Measurements from ENCODE around the gene ZMAT5.

- TF ChIP-seq CTCF (optimal IDR thresholded peaks at IDR 0.05 in 1 of 3, IDR thresholded peaks at IDR 0.05 in 1 of 3, conservative IDR thresholded peaks at IDR 0.05 in 1 of 3; ENCODE audit: extremely low read depth in 1 of 3, insufficient read depth in 2 of 3, low read length in 3 of 3), result no peak
- no peak for TF ChIP-seq EZH2 (IDR thresholded peaks at IDR 0.05; ENCODE audit: low read length)
Measured at GRCh38 chr22:29793396-29793795, 26.6 kb upstream of the ZMAT5 start.
